ENCODE data around the gene STARD8.

DNA sequence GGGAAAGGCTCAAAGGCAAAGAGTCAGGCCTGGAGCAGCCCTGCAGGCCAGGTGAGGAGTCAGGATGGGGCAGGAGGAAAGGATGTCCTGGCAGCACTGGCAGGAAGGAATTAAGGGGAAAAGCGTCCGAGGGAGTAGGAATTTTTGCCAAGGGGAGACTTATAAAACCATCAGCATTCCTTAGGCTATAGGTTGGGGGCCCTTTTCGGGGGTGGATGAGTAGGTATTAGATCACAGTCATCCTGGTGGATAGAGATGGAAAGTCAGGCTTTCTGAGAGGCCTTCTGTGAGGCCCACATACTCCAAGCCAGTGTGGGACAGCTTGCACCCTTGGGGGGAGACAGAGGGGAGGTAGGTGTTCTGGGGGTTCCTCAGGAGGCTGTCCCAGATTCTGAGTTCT is 12.3 kb downstream of the STARD8 start:
- TF ChIP-seq POLR2A (IDR thresholded peaks at IDR 0.05; ENCODE audit: low read length) (no peak), GATA1 (IDR thresholded peaks at IDR 0.05; ENCODE audit: low read depth, low read length) (no peak)

Data from erythroblast (primary cell).